Measurements from ENCODE around the gene HNF4A. TPM values are rescaled to one million over a fixed set of nuclear protein-coding genes. Genes with fewer than 3 reads are reported as not detected.

HNF4A gene
- total RNA-seq, 4 donors from 2014 or later, result 0.63 TPM; not detected in 3

GRCh38 chr20:44478206-44478605, 122.7 kb downstream of the HNF4A start:
- peak overlapping the region in 1 of 4 donors; percentile 95 for H3K27ac ChIP-seq (replicated peaks in 1 of 4)
- 84% methylated on average over 6 of the region's 6 CpGs for WGBS

GRCh38 chr20:44479643-44480042, 124.1 kb downstream of the HNF4A start:
- intact Hi-C loops (cut with DNase I), result loop anchor here (5.0 kb wide), 2 partner anchors 43 to 267 kb away; partner anchors contain the start of genes OSER1 and SERINC3
- H3K36me3 ChIP-seq, result peaks cover 14 to 52% (median 42%) of the 10 kb centered on the region in 4 donors

More at GRCh38 chr20:44478206-44478605, 122.7 kb downstream of the HNF4A start:
- H3K36me3 ChIP-seq, result peaks cover 14 to 37% (median 32%) of the 10 kb centered on the region in 4 donors
- H3K27me3 ChIP-seq, result no peaks in the 10 kb centered on the region
- no peak overlapping the region for H3K4me3 ChIP-seq
- H3K9me3 ChIP-seq, result no peaks in the 10 kb centered on the region
- no peak for TF ChIP-seq POLR2A (IDR thresholded peaks at IDR 0.05; ENCODE audit: low read depth)
- TF ChIP-seq POLR2AphosphoS5 (IDR thresholded peaks at IDR 0.05), result no peak
- TF ChIP-seq CTCF (IDR thresholded peaks at IDR 0.05), result no peak
- TF ChIP-seq EP300 (IDR thresholded peaks at IDR 0.05), result no peak
- H3K4me1 ChIP-seq, result peaks cover 9 to 23% (median 20%) of the 10 kb centered on the region in 4 donors
- intact Hi-C loops (cut with DNase I), result loop anchor here (5.0 kb wide), 2 partner anchors 44 to 266 kb away; partner anchors contain the start of genes OSER1 and SERINC3
- no peak for DNase-seq (ENCODE audit: extremely low spot score)

GRCh38 chr20:44480097-44480496, 124.6 kb downstream of the HNF4A start:
- intact Hi-C loops (cut with DNase I), result no loop called here
- no peak for DNase-seq (ENCODE audit: extremely low spot score)
- 94% methylated on average over 17 of the region's 18 CpGs for WGBS
- Histone ChIP-seq H3K4me1 (peaks cover 9 to 20% (median 19%) of the 10 kb centered on the region in 4 donors), H3K27me3 (no peaks in the 10 kb centered on the region), H3K9me3 (no peaks in the 10 kb centered on the region), H3K36me3 (peaks cover 14 to 56% (median 46%) of the 10 kb centered on the region in 4 donors), H3K4me3 (no peak overlapping the region), H3K27ac (replicated peaks in 1 of 4) (no peak overlapping the region)
- TF ChIP-seq POLR2A (IDR thresholded peaks at IDR 0.05; ENCODE audit: low read depth), result no peak

More at GRCh38 chr20:44479643-44480042, 124.1 kb downstream of the HNF4A start:
- Histone ChIP-seq H3K27ac (replicated peaks in 1 of 4) (no peak overlapping the region), H3K27me3 (no peaks in the 10 kb centered on the region), H3K9me3 (no peaks in the 10 kb centered on the region), H3K4me1 (peaks cover 9 to 23% (median 20%) of the 10 kb centered on the region in 4 donors), H3K4me3 (no peak overlapping the region)
- no peak for DNase-seq (ENCODE audit: extremely low spot score)
- WGBS, result 87% methylated on average over 5 of the region's 5 CpGs
- TF ChIP-seq POLR2A (IDR thresholded peaks at IDR 0.05; ENCODE audit: low read depth) (no peak), EP300 (IDR thresholded peaks at IDR 0.05) (no peak), CTCF (IDR thresholded peaks at IDR 0.05) (no peak), POLR2AphosphoS5 (IDR thresholded peaks at IDR 0.05) (no peak)

GRCh38 chr20:44481719-44482416, 126.4 kb downstream of the HNF4A start:
- Histone ChIP-seq H3K9me3 (no peaks in the 10 kb centered on the region), H3K4me1 (peaks cover 0 to 11% (median 8%) of the 10 kb centered on the region in 4 donors), H3K4me3 (no peak overlapping the region), H3K36me3 (peaks cover 14 to 74% (median 53%) of the 10 kb centered on the region in 4 donors), H3K27me3 (no peaks in the 10 kb centered on the region), H3K27ac (replicated peaks in 1 of 4) (no peak overlapping the region)
- DNase-seq (ENCODE audit: extremely low spot score), result no peak
- no peak for TF ChIP-seq EP300 (IDR thresholded peaks at IDR 0.05)
- TF ChIP-seq POLR2AphosphoS5 (IDR thresholded peaks at IDR 0.05), result no peak
- TF ChIP-seq POLR2A (IDR thresholded peaks at IDR 0.05; ENCODE audit: low read depth), result no peak
- no peak for TF ChIP-seq CTCF (IDR thresholded peaks at IDR 0.05)
- intact Hi-C loops (cut with DNase I), result no loop called here
- 67% methylated on average over 4 of the region's 6 CpGs for WGBS

- no peaks in the 10 kb centered on the region for H3K27me3 ChIP-seq
- intact Hi-C loops (cut with DNase I), result no loop called here
- H3K4me3 ChIP-seq, result no peak overlapping the region
- H3K9me3 ChIP-seq, result no peaks in the 10 kb centered on the region
- TF ChIP-seq CTCF (IDR thresholded peaks at IDR 0.05) (no peak), POLR2AphosphoS5 (IDR thresholded peaks at IDR 0.05) (no peak), POLR2A (IDR thresholded peaks at IDR 0.05; ENCODE audit: low read depth) (no peak), EP300 (IDR thresholded peaks at IDR 0.05) (no peak)
- WGBS, result 89% methylated on average over 5 of the region's 5 CpGs
- no peak for DNase-seq (ENCODE audit: extremely low spot score)
- peaks cover 0 to 8% (median 3%) of the 10 kb centered on the region in 4 donors for H3K4me1 ChIP-seq
- H3K27ac ChIP-seq (replicated peaks in 1 of 4), result no peak overlapping the region
- peaks cover 14 to 86% (median 62%) of the 10 kb centered on the region in 4 donors for H3K36me3 ChIP-seq
Observed at GRCh38 chr20:44483112-44483511, 127.6 kb downstream of the HNF4A start.

All from esophagus muscularis mucosa (tissue), 4 donors.